ENCODE data around the gene RHAG. TPM values are rescaled to one million over a fixed set of nuclear protein-coding genes. Genes with fewer than 3 reads are reported as not detected.

Gene RHAG
- total RNA-seq, 1 donor from 2014 or later: not detected

DNA sequence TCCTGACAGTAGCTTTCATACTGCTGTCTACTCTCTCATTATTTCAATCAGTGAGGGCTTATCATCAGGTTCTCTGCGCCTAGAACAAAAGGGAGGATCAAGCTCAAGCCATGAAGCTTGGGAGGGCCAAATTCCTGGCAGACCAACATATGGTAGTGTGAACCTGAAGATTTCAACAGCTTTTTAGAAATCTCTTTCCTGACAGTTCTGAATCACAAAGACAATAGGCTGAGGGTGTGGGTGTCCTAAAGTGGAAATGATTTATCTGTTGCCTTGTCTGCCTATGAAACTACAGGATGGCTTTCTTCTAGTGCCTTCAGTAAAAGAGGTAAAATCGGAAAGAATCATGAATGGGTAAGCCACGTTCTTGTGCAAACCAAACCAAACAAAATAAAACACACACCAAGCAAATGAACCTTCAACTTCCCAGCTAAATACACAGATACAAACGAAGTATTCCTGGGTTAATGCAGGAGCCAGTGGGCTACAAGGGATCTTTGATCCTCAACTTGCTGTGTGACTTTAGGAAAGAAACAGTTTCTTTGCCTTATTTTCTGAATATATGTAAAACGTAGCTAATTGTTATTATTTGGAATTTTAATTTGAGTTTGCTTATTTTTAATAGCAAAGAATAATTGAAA, 2.7 kb upstream of the RHAG start:
- H3K9me3 Mint-ChIP-seq (ENCODE audit: unreplicated experiment): no peaks in the 10 kb centered on the region
- TF ChIP-seq, protein P1, sequence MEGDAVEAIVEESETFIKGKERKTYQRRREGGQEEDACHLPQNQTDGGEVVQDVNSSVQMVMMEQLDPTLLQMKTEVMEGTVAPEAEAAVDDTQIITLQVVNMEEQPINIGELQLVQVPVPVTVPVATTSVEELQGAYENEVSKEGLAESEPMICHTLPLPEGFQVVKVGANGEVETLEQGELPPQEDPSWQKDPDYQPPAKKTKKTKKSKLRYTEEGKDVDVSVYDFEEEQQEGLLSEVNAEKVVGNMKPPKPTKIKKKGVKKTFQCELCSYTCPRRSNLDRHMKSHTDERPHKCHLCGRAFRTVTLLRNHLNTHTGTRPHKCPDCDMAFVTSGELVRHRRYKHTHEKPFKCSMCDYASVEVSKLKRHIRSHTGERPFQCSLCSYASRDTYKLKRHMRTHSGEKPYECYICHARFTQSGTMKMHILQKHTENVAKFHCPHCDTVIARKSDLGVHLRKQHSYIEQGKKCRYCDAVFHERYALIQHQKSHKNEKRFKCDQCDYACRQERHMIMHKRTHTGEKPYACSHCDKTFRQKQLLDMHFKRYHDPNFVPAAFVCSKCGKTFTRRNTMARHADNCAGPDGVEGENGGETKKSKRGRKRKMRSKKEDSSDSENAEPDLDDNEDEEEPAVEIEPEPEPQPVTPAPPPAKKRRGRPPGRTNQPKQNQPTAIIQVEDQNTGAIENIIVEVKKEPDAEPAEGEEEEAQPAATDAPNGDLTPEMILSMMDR (IDR thresholded peaks at IDR 0.05): no peak
- peaks cover 2% of the 10 kb centered on the region for H3K27me3 Mint-ChIP-seq (ENCODE audit: unreplicated experiment)
- DNase-seq (ENCODE audit: extremely low spot score, unreplicated experiment): no peak
- H3K4me3 Mint-ChIP-seq (ENCODE audit: unreplicated experiment): no peak overlapping the region
- no peak overlapping the region for H3K27ac Mint-ChIP-seq (ENCODE audit: unreplicated experiment)
- no peaks in the 10 kb centered on the region for H3K36me3 Mint-ChIP-seq (ENCODE audit: unreplicated experiment)
- H3K4me1 Mint-ChIP-seq (ENCODE audit: unreplicated experiment): no peaks in the 10 kb centered on the region

DNA sequence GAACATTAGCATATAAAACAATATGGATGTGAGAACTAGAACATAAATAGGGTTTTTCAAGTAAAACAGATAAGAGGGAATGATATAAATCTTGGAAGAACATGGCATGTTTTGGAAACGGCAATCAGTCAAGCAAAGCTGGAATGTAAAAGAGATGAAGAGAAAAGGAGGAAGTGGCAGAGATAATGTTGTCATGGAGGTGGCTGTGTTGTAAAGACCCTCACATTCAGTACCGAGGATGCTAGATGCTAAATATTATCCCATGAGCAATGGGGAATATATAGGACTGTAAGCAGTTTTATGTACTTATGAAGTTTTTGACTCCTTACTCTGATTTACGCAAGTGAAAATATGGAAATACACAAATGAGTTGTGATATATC, 702 bp upstream of the RHAG start:
- H3K36me3 Mint-ChIP-seq (ENCODE audit: unreplicated experiment): no peaks in the 10 kb centered on the region
- H3K27ac Mint-ChIP-seq (ENCODE audit: unreplicated experiment): no peak overlapping the region
- DNase-seq (ENCODE audit: extremely low spot score, unreplicated experiment): no peak
- H3K27me3 Mint-ChIP-seq (ENCODE audit: unreplicated experiment): peaks cover 2% of the 10 kb centered on the region
- no peaks in the 10 kb centered on the region for H3K9me3 Mint-ChIP-seq (ENCODE audit: unreplicated experiment)
- H3K4me3 Mint-ChIP-seq (ENCODE audit: unreplicated experiment): no peak overlapping the region
- TF ChIP-seq, protein P1 (IDR thresholded peaks at IDR 0.05): no peak
- H3K4me1 Mint-ChIP-seq (ENCODE audit: unreplicated experiment): no peaks in the 10 kb centered on the region

DNA sequence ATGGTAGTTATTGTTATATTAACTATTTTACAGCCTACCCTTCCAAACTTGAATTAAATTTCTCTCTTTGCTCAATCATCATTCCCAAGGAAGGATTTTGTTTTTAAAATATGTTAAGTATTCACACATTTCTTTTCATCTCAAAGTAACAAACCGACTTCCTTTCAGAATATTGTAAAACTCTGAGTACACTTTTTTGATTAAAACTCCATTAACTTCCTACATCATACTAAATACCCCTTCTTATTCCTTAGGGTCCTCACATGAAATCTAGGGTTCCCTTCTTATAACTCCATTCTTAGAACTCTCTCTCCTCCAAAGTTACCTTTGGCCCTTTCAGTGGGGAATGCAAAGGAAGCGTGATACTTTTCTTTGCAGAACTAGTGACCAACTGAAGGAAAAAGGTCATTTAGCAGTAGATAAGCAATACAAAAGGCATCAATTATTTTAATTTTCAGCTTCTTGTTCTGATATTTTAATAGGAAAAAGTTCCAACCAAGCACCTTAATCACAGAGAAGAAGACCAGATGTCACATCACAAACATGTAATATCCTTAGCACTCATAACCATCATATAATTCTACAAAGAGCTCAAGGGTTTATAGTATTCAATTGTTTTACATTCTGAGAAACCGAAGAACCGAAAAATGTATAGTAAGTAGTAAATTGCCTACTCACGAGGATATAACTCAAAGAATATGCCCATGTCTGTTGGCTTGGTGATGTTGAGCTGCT, 494 bp downstream of the RHAG start:
- H3K27me3 Mint-ChIP-seq (ENCODE audit: unreplicated experiment): peaks cover 5% of the 10 kb centered on the region
- DNase-seq (ENCODE audit: extremely low spot score, unreplicated experiment): no peak
- TF ChIP-seq, protein P1 (IDR thresholded peaks at IDR 0.05): no peak
- H3K4me1 Mint-ChIP-seq (ENCODE audit: unreplicated experiment): no peaks in the 10 kb centered on the region
- no peak overlapping the region for H3K27ac Mint-ChIP-seq (ENCODE audit: unreplicated experiment)
- H3K36me3 Mint-ChIP-seq (ENCODE audit: unreplicated experiment): no peaks in the 10 kb centered on the region
- no peaks in the 10 kb centered on the region for H3K9me3 Mint-ChIP-seq (ENCODE audit: unreplicated experiment)
- no peak overlapping the region for H3K4me3 Mint-ChIP-seq (ENCODE audit: unreplicated experiment)

DNA sequence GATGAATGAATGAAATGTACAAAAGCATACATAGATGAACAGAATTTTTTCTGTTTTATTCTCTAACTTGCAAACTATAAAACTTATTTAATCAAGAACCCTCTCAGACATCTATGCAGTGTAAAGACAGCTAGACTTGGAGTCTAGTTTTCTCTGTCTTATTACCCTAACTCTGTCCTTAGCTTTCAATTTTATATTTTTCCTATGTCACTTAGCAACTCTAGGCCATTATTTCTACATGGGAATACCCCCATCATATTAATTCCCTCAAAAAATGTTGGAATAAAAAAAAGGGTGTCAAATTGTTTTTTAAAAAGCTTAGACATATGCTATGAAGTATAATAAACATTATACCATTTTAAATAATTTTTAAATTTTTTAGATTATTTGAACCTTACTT, 1.2 kb downstream of the RHAG start:
- Mint-ChIP-seq H3K4me3 (ENCODE audit: unreplicated experiment) (no peak overlapping the region), H3K9me3 (ENCODE audit: unreplicated experiment) (no peaks in the 10 kb centered on the region), H3K27me3 (ENCODE audit: unreplicated experiment) (peaks cover 5% of the 10 kb centered on the region), H3K36me3 (ENCODE audit: unreplicated experiment) (no peaks in the 10 kb centered on the region), H3K27ac (ENCODE audit: unreplicated experiment) (no peak overlapping the region), H3K4me1 (ENCODE audit: unreplicated experiment) (no peaks in the 10 kb centered on the region)
- TF ChIP-seq, protein P1 (IDR thresholded peaks at IDR 0.05): no peak
- DNase-seq (ENCODE audit: extremely low spot score, unreplicated experiment): no peak

DNA sequence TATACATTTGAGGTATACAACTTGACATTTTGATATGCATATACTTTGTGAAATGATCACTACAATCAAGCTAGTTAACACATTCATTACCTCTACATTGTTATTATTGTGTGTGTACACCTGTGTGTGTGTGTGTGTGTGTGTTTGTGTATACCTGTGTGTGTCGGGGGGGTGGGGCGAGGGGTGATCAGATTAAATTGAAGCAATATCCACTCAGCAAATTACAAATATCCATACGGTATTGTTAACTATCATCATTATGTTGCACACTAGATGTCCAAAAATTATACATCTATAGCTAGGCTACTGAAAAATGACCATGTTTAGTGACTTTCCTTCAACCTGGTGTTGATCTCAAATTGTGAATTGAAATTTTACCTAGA, 1.8 kb downstream of the RHAG start:
- no peak overlapping the region for H3K4me3 Mint-ChIP-seq (ENCODE audit: unreplicated experiment)
- no peak overlapping the region for H3K27ac Mint-ChIP-seq (ENCODE audit: unreplicated experiment)
- no peaks in the 10 kb centered on the region for H3K36me3 Mint-ChIP-seq (ENCODE audit: unreplicated experiment)
- DNase-seq (ENCODE audit: extremely low spot score, unreplicated experiment): no peak
- H3K9me3 Mint-ChIP-seq (ENCODE audit: unreplicated experiment): no peaks in the 10 kb centered on the region
- TF ChIP-seq, protein P1 (IDR thresholded peaks at IDR 0.05): no peak
- no peaks in the 10 kb centered on the region for H3K4me1 Mint-ChIP-seq (ENCODE audit: unreplicated experiment)
- H3K27me3 Mint-ChIP-seq (ENCODE audit: unreplicated experiment): peaks cover 3% of the 10 kb centered on the region
